Tibial nerve (tissue), 4 donors: Measurements from ENCODE around the gene ASH1L. TPM values are rescaled to one million over a fixed set of nuclear protein-coding genes. Genes with fewer than 3 reads are reported as not detected.
"Not testable (repeated sequence)": the region's sequence is repeated elsewhere in the genome, so short reads cannot be mapped to it uniquely, and the experiment has no call there.

Experiments
- DNase-seq, 2 donors: peaks; one replicate each; pipeline ENCODE4 v3.0.0-alpha.2; 2019; ENCODE audit warnings: low spot score in 2 of 2
- H3K27ac ChIP-seq, 4 donors: fragments of 200-600 bp; sonication (generic) in 3 of 4; one replicate each; pipeline ENCODE4 v1.5.1; 2017 to 2019; ENCODE audit warnings: mild to moderate bottlenecking in 1 of 4
- H3K27me3 ChIP-seq, 2 donors: fragments of 200-600 bp; sonication (generic) in 1 of 2; one replicate each; pipeline versions ENCODE4 v1.5.1 to v1.6.0; 2017 to 2019
- H3K36me3 ChIP-seq, 3 donors: fragments of 200-600 bp; sonication (generic); one replicate each; pipeline ENCODE4 v1.5.1; 2018 to 2019
- H3K4me1 ChIP-seq, 4 donors: fragments of 200-600 bp; sonication (generic) in 3 of 4; one replicate each; pipeline ENCODE4 v1.5.1; 2017 to 2019
- H3K4me3 ChIP-seq, 4 donors: fragments of 200-600 bp; sonication (generic) in 3 of 4; one replicate each; pipeline ENCODE4 v1.5.1; 2017 to 2019; ENCODE audit warnings: mild to moderate bottlenecking in 1 of 4, moderate library complexity in 1 of 4
- H3K9me3 ChIP-seq, 4 donors: fragments of 200-600 bp; sonication (generic) in 3 of 4; one replicate each; pipeline ENCODE4 v1.5.1; 2017 to 2019
- EP300 ChIP-seq, 2 donors: sonication (generic); formaldehyde crosslinking; IDR thresholded peaks; one replicate each; pipeline ENCODE4 v1.6.1; 2017; ENCODE audit warnings: antibody characterized with exemption in 2 of 2, mild to moderate bottlenecking in 1 of 2
- POLR2A ChIP-seq, 2 donors: fragments of 450-650 bp; IDR thresholded peaks; one replicate each; pipeline ENCODE4 v1.6.1; 2017; ENCODE audit warnings: antibody characterized with exemption in 2 of 2, mild to moderate bottlenecking in 2 of 2, moderate library complexity in 2 of 2
- WGBS, 2 donors: methylation state at CpG; one replicate each; pipeline ENCODE4 v1.1.5; 2018; 5-methylcytosine and 5-hydroxymethylcytosine counted together
- total RNA-seq, 4 donors: library from RNA; depleted of rRNA; stranded (reverse); fragments of >200 nt; gene quantifications; one replicate each; pipeline ENCODE4 v1.1.0, GENCODE V29; 2016
- TF ChIP-seq, protein P1 (sequence below), 5 experiments: fragments of 200-600 bp in 3 of 5; fragments of 450-650 bp in 2 of 5; sonication (generic) in 3 of 5; IDR thresholded peaks; one replicate each; pipeline ENCODE4 v1.5.1; 2016 to 2019; ENCODE audit warnings: antibody characterized with exemption in 5 of 5, mild to moderate bottlenecking in 3 of 5, moderate library complexity in 2 of 5

Gene ASH1L
- total RNA-seq, 4 donors from 2014 or later = 73.7 to 99.6 (median 85.9) TPM

DNA sequence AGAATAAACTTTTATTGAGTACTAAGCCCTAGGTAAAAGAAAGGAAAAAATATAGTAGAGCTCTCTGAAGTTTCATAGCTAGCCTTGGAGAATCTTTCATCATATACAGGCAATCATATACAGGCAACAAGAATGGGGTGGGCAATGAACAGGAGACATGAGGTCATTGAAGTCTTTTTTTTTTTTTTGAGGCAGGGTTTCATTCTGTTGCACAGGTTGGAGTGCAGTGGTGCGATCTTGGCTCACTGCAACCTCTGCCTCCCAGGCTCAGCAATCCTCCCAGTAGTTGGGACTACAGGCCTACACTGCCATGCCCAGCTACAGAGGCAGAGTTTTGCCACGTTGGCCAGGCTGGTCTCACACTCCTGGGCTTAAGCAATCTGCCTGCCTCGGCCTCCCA lies 219.8 kb downstream of the ASH1L start:
- TF ChIP-seq, protein P1, sequence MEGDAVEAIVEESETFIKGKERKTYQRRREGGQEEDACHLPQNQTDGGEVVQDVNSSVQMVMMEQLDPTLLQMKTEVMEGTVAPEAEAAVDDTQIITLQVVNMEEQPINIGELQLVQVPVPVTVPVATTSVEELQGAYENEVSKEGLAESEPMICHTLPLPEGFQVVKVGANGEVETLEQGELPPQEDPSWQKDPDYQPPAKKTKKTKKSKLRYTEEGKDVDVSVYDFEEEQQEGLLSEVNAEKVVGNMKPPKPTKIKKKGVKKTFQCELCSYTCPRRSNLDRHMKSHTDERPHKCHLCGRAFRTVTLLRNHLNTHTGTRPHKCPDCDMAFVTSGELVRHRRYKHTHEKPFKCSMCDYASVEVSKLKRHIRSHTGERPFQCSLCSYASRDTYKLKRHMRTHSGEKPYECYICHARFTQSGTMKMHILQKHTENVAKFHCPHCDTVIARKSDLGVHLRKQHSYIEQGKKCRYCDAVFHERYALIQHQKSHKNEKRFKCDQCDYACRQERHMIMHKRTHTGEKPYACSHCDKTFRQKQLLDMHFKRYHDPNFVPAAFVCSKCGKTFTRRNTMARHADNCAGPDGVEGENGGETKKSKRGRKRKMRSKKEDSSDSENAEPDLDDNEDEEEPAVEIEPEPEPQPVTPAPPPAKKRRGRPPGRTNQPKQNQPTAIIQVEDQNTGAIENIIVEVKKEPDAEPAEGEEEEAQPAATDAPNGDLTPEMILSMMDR (IDR thresholded peaks at IDR 0.05) = no peak
- no peak for TF ChIP-seq POLR2A (IDR thresholded peaks at IDR 0.05)
- TF ChIP-seq EP300 (IDR thresholded peaks at IDR 0.05) = no peak
- Histone ChIP-seq H3K4me1 (no peaks in the 10 kb centered on the region), H3K4me3 (no peak overlapping the region), H3K27me3 (no peaks in the 10 kb centered on the region), H3K9me3 (no peaks in the 10 kb centered on the region), H3K36me3 (peaks cover 6 to 100% (median 30%) of the 10 kb centered on the region in 3 donors), H3K27ac (no peak overlapping the region)
- no peak for DNase-seq
- 82 to 97% methylated on average over 3 of the region's 3 CpGs for WGBS, 2 donors

DNA sequence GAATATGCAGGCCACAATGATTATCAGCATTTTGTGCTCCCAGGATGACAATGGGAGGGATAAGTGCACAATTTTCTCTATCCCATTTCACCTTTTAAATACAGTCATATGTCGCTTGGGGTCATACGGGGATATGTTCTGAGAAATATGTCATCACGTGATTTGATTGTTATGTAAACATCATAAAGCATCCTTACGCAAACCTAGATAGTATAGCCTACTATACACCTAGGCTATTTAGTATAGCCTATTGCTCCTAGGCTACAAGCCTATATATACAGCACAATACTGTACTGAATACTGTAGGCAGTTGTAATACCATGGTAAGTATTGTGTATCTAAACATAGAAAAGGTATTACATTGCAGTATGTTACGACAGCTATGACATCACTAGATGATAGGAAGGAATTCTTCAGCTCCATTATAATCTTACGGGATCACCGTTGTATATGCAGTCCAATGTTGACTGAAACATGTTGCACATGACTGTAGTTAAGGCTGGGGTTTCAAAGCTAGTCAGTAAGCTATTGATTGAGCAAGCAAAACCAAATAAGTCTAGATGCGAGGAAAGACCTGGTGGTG lies 223.0 kb downstream of the ASH1L start:
- no peak for DNase-seq
- Histone ChIP-seq H3K4me3 (no peak overlapping the region), H3K9me3 (no peaks in the 10 kb centered on the region), H3K27me3 (no peaks in the 10 kb centered on the region), H3K36me3 (peaks cover 2 to 97% (median 21%) of the 10 kb centered on the region in 3 donors), H3K27ac (no peak overlapping the region), H3K4me1 (no peaks in the 10 kb centered on the region)
- WGBS, 2 donors = 88 to 89% methylated on average over 8 of the region's 8 CpGs
- TF ChIP-seq POLR2A (IDR thresholded peaks at IDR 0.05) = no peak
- no peak for TF ChIP-seq EP300 (IDR thresholded peaks at IDR 0.05)
- TF ChIP-seq, protein P1 (IDR thresholded peaks at IDR 0.05) = no peak

DNA sequence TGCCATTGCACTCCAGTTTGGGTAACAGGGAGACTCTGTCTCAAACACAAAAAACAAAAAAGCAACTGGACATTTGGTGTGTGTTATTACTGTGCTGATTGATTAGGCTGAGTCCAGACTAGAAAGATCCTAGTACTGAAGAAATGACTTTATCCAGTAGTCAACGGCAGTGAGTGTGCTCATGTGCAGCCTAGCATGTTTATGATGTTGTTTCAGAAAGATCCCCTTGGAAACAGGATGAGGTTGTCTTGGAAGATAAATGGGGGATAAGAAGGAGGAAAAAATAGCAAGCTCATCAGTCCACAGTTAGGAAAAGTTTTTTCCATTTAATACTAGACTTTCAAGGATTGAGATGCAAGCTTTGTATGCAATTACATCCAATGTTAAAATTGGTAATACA lies 227.6 kb downstream of the ASH1L start:
- TF ChIP-seq POLR2A (IDR thresholded peaks at IDR 0.05) (no peak), EP300 (IDR thresholded peaks at IDR 0.05) (no peak)
- TF ChIP-seq, protein P1 (IDR thresholded peaks at IDR 0.05) = no peak
- Histone ChIP-seq H3K27me3 (no peaks in the 10 kb centered on the region), H3K9me3 (no peaks in the 10 kb centered on the region), H3K36me3 (peaks cover 0 to 82% (median 13%) of the 10 kb centered on the region in 3 donors), H3K27ac (no peak overlapping the region), H3K4me1 (peaks cover 0 to 4% (median 0%) of the 10 kb centered on the region in 4 donors), H3K4me3 (no peak overlapping the region)
- WGBS, 2 donors = 74 to 86% methylated on average over 1 of the region's 1 CpG
- DNase-seq = no peak

DNA sequence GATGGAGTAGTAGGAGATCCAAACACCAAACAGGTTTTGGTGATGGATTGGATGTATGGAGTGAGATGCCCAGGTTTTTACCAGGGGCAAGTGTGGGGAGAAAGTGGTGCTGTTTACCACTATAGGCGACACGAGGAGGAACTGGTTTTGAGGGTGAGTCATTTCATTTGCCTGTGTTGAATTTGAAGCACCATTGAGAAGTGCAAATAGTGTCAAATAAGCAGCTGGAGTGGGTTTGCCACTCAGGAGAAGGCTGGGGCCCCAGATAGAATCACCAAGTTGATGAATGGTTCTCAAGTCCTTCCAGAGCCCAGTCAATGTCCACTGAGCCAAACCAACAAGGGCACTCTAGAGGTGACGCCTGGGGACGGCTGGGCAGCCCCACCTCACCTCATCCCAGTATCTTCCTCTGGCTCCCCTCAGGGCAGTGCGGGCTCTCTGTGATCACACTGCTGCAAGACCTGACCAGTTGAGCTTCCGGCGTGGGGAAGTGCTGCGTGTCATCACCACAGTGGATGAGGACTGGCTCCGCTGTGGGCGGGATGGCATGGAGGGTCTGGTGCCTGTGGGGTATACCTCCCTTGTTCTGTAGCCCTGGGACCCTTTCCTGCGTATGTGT lies 232.5 kb downstream of the ASH1L start:
- Histone ChIP-seq H3K36me3 (peaks cover 0 to 75% (median 0%) of the 10 kb centered on the region in 3 donors), H3K27me3 (no peaks in the 10 kb centered on the region), H3K4me1 (peaks cover 0 to 20% (median 9%) of the 10 kb centered on the region in 4 donors), H3K27ac (no peak overlapping the region), H3K9me3 (no peaks in the 10 kb centered on the region), H3K4me3 (no peak overlapping the region)
- TF ChIP-seq, protein P1 (IDR thresholded peaks at IDR 0.05) = no peak
- TF ChIP-seq EP300 (IDR thresholded peaks at IDR 0.05) (no peak), POLR2A (IDR thresholded peaks at IDR 0.05) (no peak)
- WGBS, 2 donors = 87 to 88% methylated on average over 11 of the region's 11 CpGs
- no peak for DNase-seq

DNA sequence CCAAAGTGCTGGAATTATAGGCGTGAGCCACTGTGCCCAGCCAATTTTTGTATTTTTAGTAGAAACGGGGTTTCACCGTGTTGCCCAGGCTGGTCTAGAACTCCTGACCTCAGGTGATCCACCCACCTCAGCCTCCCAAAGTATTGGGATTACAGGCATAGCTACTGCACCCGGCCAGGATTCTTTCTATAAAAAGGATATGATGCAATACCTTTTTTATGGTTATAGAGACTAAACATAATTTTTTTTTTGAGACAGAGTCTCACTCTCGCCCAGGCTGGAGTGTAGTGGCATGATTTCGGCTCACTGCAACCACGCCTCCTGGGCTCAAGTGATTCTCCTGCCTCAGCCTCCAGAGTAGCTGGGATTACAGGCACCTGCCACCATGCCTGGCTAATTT lies 233.7 kb downstream of the ASH1L start:
- H3K9me3 ChIP-seq, H3K27me3 ChIP-seq, H3K27ac ChIP-seq, DNase-seq, H3K4me3 ChIP-seq: not testable (repeated sequence)
- Histone ChIP-seq H3K4me1 (peaks cover 0 to 22% (median 11%) of the 10 kb centered on the region in 4 donors), H3K36me3 (peaks cover 0 to 62% (median 0%) of the 10 kb centered on the region in 3 donors)
- WGBS, 2 donors = 79 to 85% methylated on average over 7 of the region's 7 CpGs
